Mesendoderm (in vitro differentiated cells): Measurements from ENCODE around the gene HACD2.

Source experiments
- DNase-seq: peaks from one replicate; pipeline ENCODE4 v3.0.0; 2013
- H2AK5ac ChIP-seq: 2 replicates; pipeline ENCODE4 v1.6.1; 2013; ENCODE audit warnings: low read length, inconsistent platforms
- H2BK120ac ChIP-seq: 2 replicates; pipeline ENCODE4 v1.6.1; 2013; ENCODE audit warnings: low read depth, mild to moderate bottlenecking, low read length, moderate library complexity, mixed read lengths
- H2BK15ac ChIP-seq: replicated peaks from 2 replicates; pipeline ENCODE4 v1.6.1; 2013; ENCODE audit warnings: low read depth, mild to moderate bottlenecking, moderate library complexity
- H2BK5ac ChIP-seq: 2 replicates; pipeline ENCODE4 v1.6.1; 2013; ENCODE audit warnings: low read length, inconsistent platforms
- H3K18ac ChIP-seq: 2 replicates; pipeline ENCODE4 v1.6.1; 2013; ENCODE audit warnings: mild to moderate bottlenecking, low read length, mixed read lengths
- H3K23ac ChIP-seq: one replicate; pipeline ENCODE4 v1.6.1; 2013; ENCODE audit warnings: low read length
- H3K27ac ChIP-seq: 2 replicates; pipeline ENCODE4 v1.5.1; 2013; ENCODE audit warnings: low read depth, mild to moderate bottlenecking, inconsistent platforms, low read length, moderate library complexity
- H3K27me3 ChIP-seq: 2 replicates; pipeline ENCODE4 v1.6.1; 2013; ENCODE audit warnings: low read length, control low read depth, mild to moderate bottlenecking, inconsistent platforms; ENCODE audit not compliant: insufficient read depth, poor library complexity
- H3K36me3 ChIP-seq: 2 replicates; pipeline ENCODE4 v1.6.1; 2013; ENCODE audit warnings: low read length, inconsistent platforms; ENCODE audit not compliant: control insufficient read depth, insufficient read depth
- H3K4ac ChIP-seq: one replicate; pipeline ENCODE4 v1.6.1; 2013; ENCODE audit warnings: low read depth, mild to moderate bottlenecking, low read length, moderate library complexity
- H3K4me1 ChIP-seq: 2 replicates; pipeline ENCODE4 v1.6.1; 2013; ENCODE audit warnings: low read depth, low read length, inconsistent platforms; ENCODE audit not compliant: control insufficient read depth
- H3K4me2 ChIP-seq: 2 replicates; pipeline ENCODE4 v1.6.1; 2013; ENCODE audit warnings: low read length
- H3K4me3 ChIP-seq: 2 replicates; pipeline ENCODE4 v1.5.1; 2013; ENCODE audit warnings: mild to moderate bottlenecking, low read length
- H3K56ac ChIP-seq: one replicate; pipeline ENCODE4 v1.6.1; 2013; ENCODE audit warnings: low read length
- H3K79me1 ChIP-seq: 2 replicates; pipeline ENCODE4 v1.6.1; 2013; ENCODE audit warnings: low read length, inconsistent platforms
- H3K79me2 ChIP-seq: 2 replicates; pipeline ENCODE4 v1.6.1; 2013; ENCODE audit warnings: mild to moderate bottlenecking, low read length; ENCODE audit not compliant: control insufficient read depth, insufficient read depth
- H3K9ac ChIP-seq: 2 replicates; pipeline ENCODE4 v1.6.1; 2013; ENCODE audit warnings: low read length, inconsistent platforms
- H4K5ac ChIP-seq: one replicate; pipeline ENCODE4 v1.6.1; 2013; ENCODE audit warnings: low read length
- H4K8ac ChIP-seq: one replicate; pipeline ENCODE4 v1.6.1; 2013; ENCODE audit warnings: low read depth, mild to moderate bottlenecking, control low read depth, low read length, moderate library complexity
- WGBS: extraction: QIAGEN DNeasy Blood & Tissue Kit; methylation state at CpG from one replicate; pipeline ENCODE4 v1.1.7; 2013; ENCODE audit warnings: low lambda C conversion rate, missing lambda C conversion rate; ENCODE audit not compliant: insufficient coverage; ENCODE audit errors: extremely low coverage; 5-methylcytosine and 5-hydroxymethylcytosine counted together

HACD2 gene

GRCh38 chr3:123562547-123562946 is 22.3 kb downstream of the HACD2 start:
- no peak overlapping the region for H3K27ac ChIP-seq
- H4K8ac ChIP-seq: no peak overlapping the region
- H3K9ac ChIP-seq: no peak overlapping the region
- no peaks in the 10 kb centered on the region for H3K27me3 ChIP-seq
- H2BK5ac ChIP-seq: no peak overlapping the region
- no peak overlapping the region for H3K4me3 ChIP-seq
- WGBS: no CpG with 5 or more reads among the region's 1 CpG
- H3K79me2 ChIP-seq: no peaks in the 10 kb centered on the region
- H3K23ac ChIP-seq: no peak overlapping the region
- no peak overlapping the region for H2BK120ac ChIP-seq
- H3K4me2 ChIP-seq: no peak overlapping the region
- no peaks in the 10 kb centered on the region for H3K36me3 ChIP-seq
- no peak overlapping the region for H2BK15ac ChIP-seq
- H2AK5ac ChIP-seq: no peak overlapping the region
- no peak overlapping the region for H4K5ac ChIP-seq
- H3K4me1 ChIP-seq: no peaks in the 10 kb centered on the region
- DNase-seq: no peak
- no peaks in the 10 kb centered on the region for H3K79me1 ChIP-seq
- no peak overlapping the region for H3K18ac ChIP-seq
- no peak overlapping the region for H3K56ac ChIP-seq
- H3K4ac ChIP-seq: no peak overlapping the region

GRCh38 chr3:123561188-123561587 is 23.7 kb downstream of the HACD2 start:
- Histone ChIP-seq H2BK15ac (no peak overlapping the region), H3K23ac (no peak overlapping the region), H3K18ac (no peak overlapping the region), H3K79me1 (no peaks in the 10 kb centered on the region), H3K4ac (no peak overlapping the region), H3K27me3 (no peaks in the 10 kb centered on the region), H4K8ac (no peak overlapping the region), H3K9ac (no peak overlapping the region), H3K4me2 (no peak overlapping the region), H3K36me3 (no peaks in the 10 kb centered on the region), H4K5ac (no peak overlapping the region), H2BK120ac (no peak overlapping the region), H3K56ac (no peak overlapping the region), H3K79me2 (no peaks in the 10 kb centered on the region), H3K27ac (no peak overlapping the region), H2AK5ac (no peak overlapping the region), H3K4me1 (no peaks in the 10 kb centered on the region), H2BK5ac (no peak overlapping the region), H3K4me3 (no peak overlapping the region)
- DNase-seq: no peak
- WGBS: no CpG with 5 or more reads among the region's 2 CpGs

GRCh38 chr3:123559040-123559861 is 25.6 kb downstream of the HACD2 start:
- Histone ChIP-seq H3K4me2 (no peak overlapping the region), H2BK5ac (no peak overlapping the region), H4K5ac (no peak overlapping the region), H3K79me1 (no peaks in the 10 kb centered on the region), H3K36me3 (no peaks in the 10 kb centered on the region), H3K4me3 (no peak overlapping the region), H2BK15ac (no peak overlapping the region), H3K27ac (no peak overlapping the region), H4K8ac (no peak overlapping the region), H2BK120ac (no peak overlapping the region), H3K56ac (no peak overlapping the region), H3K18ac (no peak overlapping the region), H3K23ac (no peak overlapping the region), H3K4ac (no peak overlapping the region), H3K27me3 (no peaks in the 10 kb centered on the region), H3K9ac (no peak overlapping the region), H3K79me2 (no peaks in the 10 kb centered on the region), H2AK5ac (no peak overlapping the region), H3K4me1 (no peaks in the 10 kb centered on the region)
- peak; percentile 42 for DNase-seq
- no CpG with 5 or more reads among the region's 12 CpGs for WGBS

- no peaks in the 10 kb centered on the region for H3K36me3 ChIP-seq
Measured at GRCh38 chr3:123553536-123553935, 31.3 kb downstream of the HACD2 start.

GRCh38 chr3:123552768-123553167 is 32.1 kb downstream of the HACD2 start:
- Histone ChIP-seq H3K4ac (no peak overlapping the region), H2BK5ac (no peak overlapping the region), H3K18ac (no peak overlapping the region), H3K9ac (no peak overlapping the region), H3K27me3 (no peaks in the 10 kb centered on the region), H3K27ac (no peak overlapping the region), H2BK120ac (no peak overlapping the region), H3K4me1 (no peaks in the 10 kb centered on the region), H4K5ac (no peak overlapping the region), H4K8ac (no peak overlapping the region), H3K4me3 (no peak overlapping the region), H3K23ac (no peak overlapping the region), H3K36me3 (no peaks in the 10 kb centered on the region), H3K79me1 (no peaks in the 10 kb centered on the region), H3K56ac (no peak overlapping the region), H3K4me2 (no peak overlapping the region), H3K79me2 (no peaks in the 10 kb centered on the region), H2BK15ac (no peak overlapping the region), H2AK5ac (no peak overlapping the region)
- DNase-seq: no peak

More at GRCh38 chr3:123553536-123553935, 31.3 kb downstream of the HACD2 start:
- Histone ChIP-seq H3K18ac (no peak overlapping the region), H3K4me2 (no peak overlapping the region), H4K5ac (no peak overlapping the region), H3K23ac (no peak overlapping the region), H2BK120ac (no peak overlapping the region), H3K56ac (no peak overlapping the region), H3K4me1 (no peaks in the 10 kb centered on the region), H3K27me3 (no peaks in the 10 kb centered on the region), H3K79me2 (no peaks in the 10 kb centered on the region), H3K4me3 (no peak overlapping the region), H3K4ac (no peak overlapping the region), H2BK15ac (no peak overlapping the region), H2BK5ac (no peak overlapping the region), H2AK5ac (no peak overlapping the region), H3K9ac (no peak overlapping the region), H3K79me1 (no peaks in the 10 kb centered on the region), H3K27ac (no peak overlapping the region), H4K8ac (no peak overlapping the region)
- no peak for DNase-seq
- no CpG with 5 or more reads among the region's 1 CpG for WGBS
